GM15510 (cell line): ENCODE measurements around the gene SPDYE4.

Experiments used
- POLR2A ChIP-seq: IDR thresholded peaks from 3 replicates; pipeline ENCODE4 v1.6.1; 2011; ENCODE audit warnings: borderline replicate concordance; ENCODE audit not compliant: insufficient read length; ENCODE audit errors: extremely low read depth

Gene SPDYE4

DNA sequence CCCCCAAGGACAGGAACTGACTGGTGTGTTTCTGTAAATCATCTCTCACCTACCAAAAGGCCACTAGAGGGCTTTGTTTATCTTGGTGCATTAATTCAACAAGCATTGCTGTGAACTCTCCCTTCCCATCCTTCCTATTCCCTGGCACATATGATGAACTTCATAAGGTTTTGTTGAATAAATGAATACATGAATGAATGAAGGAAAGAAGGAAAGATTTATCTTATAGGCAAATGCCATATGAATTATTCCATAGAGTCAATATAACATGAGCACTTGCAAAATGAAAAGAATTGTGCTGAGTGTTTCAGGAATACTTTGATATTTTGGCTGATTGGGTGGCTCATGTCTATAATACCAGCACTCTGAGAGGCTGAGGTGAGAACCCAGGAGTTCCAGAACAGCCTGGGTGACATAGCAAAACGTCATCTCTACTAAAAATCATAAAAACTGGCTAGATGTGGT lies 4.3 kb downstream of the SPDYE4 start:
- TF ChIP-seq POLR2A, result no peak

DNA sequence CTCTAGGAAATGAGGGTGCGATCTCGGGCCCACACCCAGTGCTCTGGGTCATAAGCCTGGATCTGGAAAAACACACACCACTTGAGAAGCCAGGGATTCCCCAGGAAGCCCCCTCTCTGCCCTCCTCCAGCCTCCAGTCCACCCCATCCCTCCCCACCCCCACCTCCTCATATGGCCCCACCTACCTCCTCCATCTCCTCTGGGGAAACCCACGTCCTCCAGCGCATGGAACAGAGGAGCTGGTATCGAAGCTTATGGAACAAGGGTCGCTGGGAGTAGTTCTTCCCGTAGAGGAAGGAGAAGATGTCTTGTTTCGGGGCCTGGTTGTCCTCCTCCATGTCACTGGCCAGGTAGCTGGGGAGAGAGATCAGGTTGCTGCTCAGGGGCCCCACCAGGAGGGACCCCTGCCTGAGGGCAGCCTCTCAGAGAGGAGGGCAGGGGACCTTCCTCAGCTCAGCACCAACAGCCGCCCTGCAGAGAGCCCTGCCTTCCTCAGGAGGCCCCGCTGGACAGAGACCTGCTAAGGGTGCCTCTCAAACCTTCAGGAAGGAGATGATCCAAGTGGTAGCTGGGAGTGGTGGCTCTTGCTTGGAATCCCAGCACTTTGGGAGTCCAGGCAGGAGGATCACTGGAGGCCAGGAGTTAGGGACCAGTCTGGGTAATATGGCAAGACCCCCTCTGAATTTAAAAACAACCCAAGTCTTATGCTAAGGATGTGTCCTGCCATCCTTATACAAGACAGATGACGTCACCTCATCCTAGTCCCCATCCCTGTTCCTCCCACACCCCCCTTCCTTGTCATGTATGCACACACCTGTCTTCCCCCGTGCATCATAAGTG lies 5.0 kb downstream of the SPDYE4 start:
- no peak for TF ChIP-seq POLR2A

DNA sequence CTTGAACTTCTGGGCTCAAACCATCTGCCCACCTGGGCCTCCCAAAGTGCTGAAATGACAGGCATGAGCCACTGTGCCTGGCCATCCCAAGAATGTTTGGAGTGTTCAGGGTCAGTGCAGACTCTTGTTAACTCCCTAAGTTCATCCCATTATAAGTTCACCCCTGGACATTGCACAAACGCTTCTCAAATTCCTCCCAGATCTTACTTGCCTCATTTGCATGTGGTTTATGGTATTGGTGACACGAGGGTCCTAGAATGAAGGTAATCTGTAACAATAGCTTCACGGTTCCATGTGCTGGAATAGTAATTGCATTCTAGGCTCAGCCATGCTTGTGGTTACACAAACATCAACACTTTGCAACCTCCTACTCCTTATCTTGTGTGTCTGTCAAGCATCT lies 8.7 kb downstream of the SPDYE4 start:
- no peak for TF ChIP-seq POLR2A

- no peak for TF ChIP-seq POLR2A
Observed at GRCh38 chr17:8747742-8748141, 10.6 kb downstream of the SPDYE4 start.

DNA sequence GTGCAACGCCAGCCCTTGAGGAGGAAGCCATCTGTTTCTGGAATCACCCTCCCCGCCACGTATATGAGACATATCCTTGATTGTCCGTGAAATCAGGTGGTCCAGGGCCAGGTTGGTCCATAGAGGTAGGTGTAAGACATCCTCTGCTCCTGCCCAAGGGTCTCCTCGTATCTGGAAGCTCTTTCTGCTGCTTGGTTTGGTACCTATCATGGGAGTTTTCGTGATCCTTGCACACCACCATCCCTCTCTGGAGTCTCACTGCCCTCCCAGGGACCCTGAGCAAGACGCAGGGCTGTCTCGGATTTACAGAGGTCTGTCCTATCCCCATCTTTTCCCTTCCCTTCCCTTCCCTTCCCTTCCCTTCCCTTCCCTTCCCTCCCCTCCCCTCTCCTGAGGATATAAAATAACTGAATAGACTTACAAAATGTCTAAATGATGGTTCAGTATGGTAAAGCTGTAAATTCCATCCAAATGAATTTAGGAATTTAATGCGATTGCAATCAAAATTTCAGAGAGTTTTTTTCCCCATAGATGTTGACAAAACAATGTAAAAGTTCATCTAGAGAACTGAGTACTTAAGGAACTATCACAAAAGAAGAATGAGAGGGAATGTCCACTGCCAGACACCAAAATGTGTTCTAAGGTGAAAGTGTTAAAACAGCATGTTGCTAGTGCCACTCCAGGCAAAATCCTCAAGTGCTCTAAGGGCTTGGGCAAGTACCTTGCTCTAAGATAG lies 11.7 kb downstream of the SPDYE4 start:
- TF ChIP-seq POLR2A, result no peak

- no peak for TF ChIP-seq POLR2A
Observed at GRCh38 chr17:8745586-8746500, 12.5 kb downstream of the SPDYE4 start.

- TF ChIP-seq POLR2A, result no peak
Observed at GRCh38 chr17:8744086-8744785, 14.1 kb downstream of the SPDYE4 start.

DNA sequence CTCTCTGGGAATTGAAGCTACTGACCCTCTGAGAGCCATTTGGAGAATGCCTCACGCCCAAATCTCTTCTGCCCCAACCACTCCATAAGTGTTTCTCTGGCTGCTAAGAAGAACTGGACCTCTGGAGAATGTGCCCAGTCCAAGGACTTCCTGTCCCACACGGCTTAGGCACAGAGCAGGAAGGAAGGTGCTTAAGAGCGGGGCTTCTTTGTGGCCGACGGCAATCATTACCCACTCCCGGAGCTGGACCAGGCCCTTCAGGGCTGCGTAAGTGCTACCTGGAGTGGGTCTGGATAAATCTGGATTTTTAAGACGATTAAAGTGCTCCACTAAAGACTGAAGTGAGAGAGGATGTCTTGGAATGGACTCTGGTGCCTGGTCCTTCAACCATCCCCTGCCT lies 15.5 kb downstream of the SPDYE4 start:
- TF ChIP-seq POLR2A, result no peak

- TF ChIP-seq POLR2A, result no peak
Observed at GRCh38 chr17:8742274-8742673, 16.1 kb downstream of the SPDYE4 start.

- TF ChIP-seq POLR2A, result no peak
Observed at GRCh38 chr17:8741771-8742170, 16.6 kb downstream of the SPDYE4 start.

- no peak for TF ChIP-seq POLR2A
Observed at GRCh38 chr17:8741366-8741765, 17.0 kb downstream of the SPDYE4 start.

DNA sequence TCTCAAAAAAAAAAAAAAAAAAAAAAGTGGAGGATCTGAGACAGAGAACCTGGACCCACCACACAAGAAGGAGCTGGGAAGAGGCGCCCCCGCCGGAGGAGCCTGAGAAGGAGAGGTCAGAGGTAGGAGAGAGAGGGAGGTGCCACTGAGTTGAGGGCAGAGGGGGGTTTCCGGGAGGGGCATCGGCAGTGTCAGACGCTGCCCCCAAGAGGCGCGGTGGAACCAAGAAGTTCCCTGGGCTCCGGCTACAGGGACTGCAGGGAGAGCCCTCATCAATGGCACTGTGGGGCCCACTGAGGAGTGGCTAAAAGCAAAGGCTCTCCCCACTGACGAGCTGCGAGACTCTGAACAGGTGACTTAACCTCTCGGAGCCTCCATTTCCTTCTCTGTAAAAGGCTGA lies 17.9 kb downstream of the SPDYE4 start:
- TF ChIP-seq POLR2A, result no peak

GRCh38 chr17:8739097-8739496 lies 19.2 kb downstream of the SPDYE4 start:
- TF ChIP-seq POLR2A, result no peak

DNA sequence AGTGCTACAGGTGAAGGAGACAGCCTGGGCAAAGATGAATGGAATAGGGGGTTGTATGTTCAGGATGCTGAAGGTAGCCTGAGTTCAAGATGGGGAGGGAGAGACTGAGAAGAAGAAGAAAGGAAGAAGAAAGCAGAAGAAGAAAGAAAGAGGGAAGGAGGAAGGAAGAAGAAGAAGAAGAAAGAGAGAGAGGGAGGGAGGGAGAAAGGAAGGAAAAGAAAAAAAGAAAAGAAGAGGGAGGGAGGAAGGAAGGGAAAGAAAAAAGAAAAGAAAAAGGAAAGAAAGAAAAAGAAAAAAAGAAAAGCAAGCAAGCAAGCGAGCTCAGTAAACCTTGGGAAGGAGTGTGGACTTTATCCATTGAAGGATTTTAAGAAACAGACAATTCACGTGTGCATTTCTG lies 21.6 kb downstream of the SPDYE4 start:
- no peak for TF ChIP-seq POLR2A
